OCI-LY7 (cell line): ENCODE measurements around the gene RBM14.

Experiments
- CTCF ChIP-seq: fragments of 200-600 bp; sonication (generic); conservative IDR thresholded peaks from 2 replicates; pipeline ENCODE4 v1.5.1; 2014; ENCODE audit warnings: mild to moderate bottlenecking, antibody characterized with exemption, low read length, moderate library complexity, mixed read lengths
- EZH2phosphoT487 ChIP-seq: fragments of 200-600 bp; sonication (generic); IDR thresholded peaks from 2 replicates; pipeline ENCODE4 v1.6.1; 2018; ENCODE audit warnings: low read depth, borderline replicate concordance, mild to moderate bottlenecking, mixed run types, antibody characterized with exemption, low read length, moderate library complexity, mixed read lengths

DNA sequence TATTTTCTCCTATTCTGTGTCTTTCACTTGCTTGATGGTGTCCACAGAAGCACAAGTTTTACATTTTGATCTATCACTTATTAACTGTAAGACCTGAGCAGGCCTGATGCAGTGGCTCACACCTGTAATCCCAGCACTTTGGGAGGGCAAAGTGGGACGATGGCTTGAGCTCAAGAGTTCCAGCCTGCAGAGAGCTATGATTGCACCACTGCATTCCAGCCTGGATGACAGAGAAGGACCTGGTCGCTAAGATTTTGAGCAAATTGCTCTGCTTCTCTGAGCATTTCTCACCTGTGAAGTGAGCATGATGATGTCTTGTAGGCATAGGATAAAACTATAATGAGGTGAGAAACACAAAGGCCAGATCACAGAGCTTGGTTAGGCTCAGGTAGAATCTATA lies 30.3 kb upstream of the RBM14 start:
- TF ChIP-seq CTCF (no peak), EZH2phosphoT487 (no peak)
